Neutrophil (primary cell): ENCODE data around the gene TXNDC2.
"Not testable (repeated sequence)": the region's sequence is repeated elsewhere in the genome, so short reads cannot be mapped to it uniquely, and the experiment has no call there.

Experiments
- H3K27ac ChIP-seq: fragments of 200-600 bp; sonication (generic); 2 replicates; pipeline ENCODE4 v1.5.1; 2016; ENCODE audit warnings: mild to moderate bottlenecking, moderate library complexity
- H3K27me3 ChIP-seq: fragments of 200-600 bp; sonication (generic); 2 replicates; pipeline ENCODE4 v1.6.0; 2016; ENCODE audit warnings: mild to moderate bottlenecking
- H3K36me3 ChIP-seq: fragments of 200-600 bp; sonication (generic); 2 replicates; pipeline ENCODE4 v1.5.1; 2017
- H3K4me1 ChIP-seq, 2 experiments: fragments of 200-600 bp in 1 of 2; sonication (generic) in 1 of 2; 1 replicate in 1 of 2; 2 replicates in 1 of 2; pipeline versions ENCODE4 v1.5.1 to v1.6.1; 2013 to 2016; ENCODE audit warnings: low read depth in 1 of 2, low read length in 1 of 2, mild to moderate bottlenecking in 1 of 2, moderate library complexity in 1 of 2; ENCODE audit not compliant: control insufficient read depth in 1 of 2, insufficient read depth in 1 of 2
- H3K4me3 ChIP-seq, 2 experiments: fragments of 200-600 bp in 1 of 2; sonication (generic) in 1 of 2; 1 replicate in 1 of 2; 2 replicates in 1 of 2; pipeline ENCODE4 v1.5.1; 2013 to 2016; ENCODE audit warnings: low read depth in 1 of 2, low read length in 1 of 2, mild to moderate bottlenecking in 1 of 2, moderate library complexity in 1 of 2
- H3K9me3 ChIP-seq: fragments of 200-600 bp; sonication (generic); 2 replicates; pipeline ENCODE4 v1.5.1; 2016
- CTCF ChIP-seq: fragments of 200-600 bp; sonication (generic); IDR thresholded peaks from 2 replicates; pipeline ENCODE4 v1.5.1; 2016; ENCODE audit warnings: antibody characterized with exemption

The TXNDC2 gene

GRCh38 chr18:9905401-9905922 lies 19.7 kb downstream of the TXNDC2 start:
- Histone ChIP-seq H3K9me3 (no peaks in the 10 kb centered on the region), H3K27ac (peak overlapping the region; percentile 61), H3K4me3 (no peak overlapping the region), H3K36me3 (no peaks in the 10 kb centered on the region), H3K27me3 (no peaks in the 10 kb centered on the region), H3K4me1 (peaks cover 23 to 25% of the 10 kb centered on the region in 2 experiments)
- TF ChIP-seq CTCF = no peak

GRCh38 chr18:9906481-9906880 lies 20.7 kb downstream of the TXNDC2 start:
- no peaks in the 10 kb centered on the region for H3K36me3 ChIP-seq
- no peak for TF ChIP-seq CTCF
- H3K4me1 ChIP-seq = peaks cover 23 to 25% of the 10 kb centered on the region in 2 experiments
- peak overlapping the region; percentile 3 to 26 for H3K4me3 ChIP-seq
- H3K27ac ChIP-seq = peak overlapping the region; percentile 61
- H3K9me3 ChIP-seq = no peaks in the 10 kb centered on the region
- no peaks in the 10 kb centered on the region for H3K27me3 ChIP-seq

- Histone ChIP-seq H3K9me3 (no peaks in the 10 kb centered on the region), H3K36me3 (no peaks in the 10 kb centered on the region), H3K4me3 (no peak overlapping the region), H3K4me1 (peaks cover 23 to 25% of the 10 kb centered on the region in 2 experiments), H3K27ac (no peak overlapping the region), H3K27me3 (no peaks in the 10 kb centered on the region)
- no peak for TF ChIP-seq CTCF
These were observed 22.1 kb downstream of the TXNDC2 start for GRCh38 chr18:9907867-9908266.

- H3K27me3 ChIP-seq = no peaks in the 10 kb centered on the region
- no peak overlapping the region for H3K27ac ChIP-seq
- H3K4me3 ChIP-seq = no peak overlapping the region
- H3K36me3 ChIP-seq = no peaks in the 10 kb centered on the region
- no peaks in the 10 kb centered on the region for H3K9me3 ChIP-seq
- H3K4me1 ChIP-seq = peaks cover 26 to 27% of the 10 kb centered on the region in 2 experiments
- TF ChIP-seq CTCF = no peak
These were observed 24.3 kb downstream of the TXNDC2 start for GRCh38 chr18:9910071-9910470.

- no peak for TF ChIP-seq CTCF
- H3K27ac ChIP-seq = no peak overlapping the region
- H3K27me3 ChIP-seq = no peaks in the 10 kb centered on the region
- H3K36me3 ChIP-seq = no peaks in the 10 kb centered on the region
- H3K4me1 ChIP-seq = peaks cover 25 to 27% of the 10 kb centered on the region in 2 experiments
- H3K9me3 ChIP-seq = no peaks in the 10 kb centered on the region
- no peak overlapping the region for H3K4me3 ChIP-seq
These were observed 24.9 kb downstream of the TXNDC2 start for GRCh38 chr18:9910661-9911060.

- Histone ChIP-seq H3K27me3 (no peaks in the 10 kb centered on the region), H3K27ac (no peak overlapping the region), H3K4me3 (no peak overlapping the region), H3K9me3 (no peaks in the 10 kb centered on the region), H3K36me3 (no peaks in the 10 kb centered on the region), H3K4me1 (peaks cover 25 to 27% of the 10 kb centered on the region in 2 experiments)
- TF ChIP-seq CTCF = no peak
These were observed 25.5 kb downstream of the TXNDC2 start for GRCh38 chr18:9911226-9911625.

- H3K27ac ChIP-seq, H3K27me3 ChIP-seq, H3K4me3 ChIP-seq, H3K36me3 ChIP-seq, H3K9me3 ChIP-seq: not testable (repeated sequence)
- peaks cover 26 to 28% of the 10 kb centered on the region in 2 experiments for H3K4me1 ChIP-seq
These were observed 26.5 kb downstream of the TXNDC2 start for GRCh38 chr18:9912285-9912684.
